Left hindlimb (tissue), 1 donor: ENCODE results near the gene TFAP2D.

Experiments
- DNase-seq: peaks from one replicate; pipeline ENCODE4 v3.0.0-alpha.2; 2018

Gene TFAP2D

DNA sequence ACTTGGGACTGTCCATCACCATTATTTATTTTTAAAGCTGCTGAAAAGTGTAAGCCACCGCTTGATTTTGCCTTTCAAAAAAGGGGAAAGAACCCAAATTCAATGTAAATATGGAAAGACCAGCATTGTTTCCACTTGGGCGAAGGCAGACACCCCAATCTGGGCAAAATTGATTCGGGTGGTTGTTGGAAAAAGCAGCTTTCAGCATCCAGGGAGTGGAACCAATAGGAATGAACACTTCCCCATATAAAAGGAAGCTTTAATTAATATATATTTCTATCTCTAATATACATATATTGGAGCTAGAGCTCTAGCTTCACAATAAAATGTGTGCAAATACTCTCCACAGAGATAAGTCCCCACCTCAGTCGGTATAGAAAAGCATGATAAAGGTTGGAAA lies at the start of gene TFAP2D:
Gene TFAP2D (plus strand): TSS at position 301 of the 400 bp plus-strand sequence. CDS start 530 bp downstream, outside the sequence.
- no peak for DNase-seq

DNA sequence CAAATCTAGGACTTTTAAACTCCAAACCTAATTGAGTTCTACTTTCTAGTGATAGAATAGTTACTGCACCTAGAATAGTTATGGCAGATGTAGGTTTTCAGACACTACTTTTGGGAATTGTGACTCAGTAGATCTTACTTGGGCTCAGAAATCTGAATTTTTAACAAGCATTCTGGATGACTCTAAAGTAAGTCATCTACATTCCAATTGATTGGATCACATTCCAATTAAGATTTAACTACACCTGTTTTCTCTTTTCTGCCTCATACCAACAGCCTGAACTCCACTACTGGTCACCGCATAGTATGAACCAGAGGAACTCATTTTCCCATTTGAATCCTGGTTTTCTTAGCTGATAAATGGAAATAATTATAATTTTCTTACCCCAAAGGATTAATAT lies 49.5 kb upstream of the TFAP2D start:
- DNase-seq: no peak

DNA sequence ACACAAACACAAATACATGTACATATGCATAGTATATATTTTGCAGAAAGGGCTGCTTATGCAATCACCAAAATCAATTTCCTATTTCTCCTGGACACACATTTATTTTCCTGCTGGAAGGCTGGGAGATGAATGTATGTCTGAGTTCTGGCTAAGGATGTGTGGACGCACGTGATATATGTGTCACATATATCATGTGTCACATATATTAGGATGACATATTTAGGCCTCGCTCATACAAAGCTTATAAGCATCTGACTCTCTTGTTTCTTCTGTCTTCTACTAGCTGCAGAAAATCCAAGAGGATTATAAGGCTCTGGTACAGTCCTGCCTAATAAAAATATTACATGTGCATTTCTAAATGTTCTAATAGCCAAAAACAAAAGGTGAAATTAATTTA lies 47.2 kb upstream of the TFAP2D start:
- DNase-seq: no peak

DNA sequence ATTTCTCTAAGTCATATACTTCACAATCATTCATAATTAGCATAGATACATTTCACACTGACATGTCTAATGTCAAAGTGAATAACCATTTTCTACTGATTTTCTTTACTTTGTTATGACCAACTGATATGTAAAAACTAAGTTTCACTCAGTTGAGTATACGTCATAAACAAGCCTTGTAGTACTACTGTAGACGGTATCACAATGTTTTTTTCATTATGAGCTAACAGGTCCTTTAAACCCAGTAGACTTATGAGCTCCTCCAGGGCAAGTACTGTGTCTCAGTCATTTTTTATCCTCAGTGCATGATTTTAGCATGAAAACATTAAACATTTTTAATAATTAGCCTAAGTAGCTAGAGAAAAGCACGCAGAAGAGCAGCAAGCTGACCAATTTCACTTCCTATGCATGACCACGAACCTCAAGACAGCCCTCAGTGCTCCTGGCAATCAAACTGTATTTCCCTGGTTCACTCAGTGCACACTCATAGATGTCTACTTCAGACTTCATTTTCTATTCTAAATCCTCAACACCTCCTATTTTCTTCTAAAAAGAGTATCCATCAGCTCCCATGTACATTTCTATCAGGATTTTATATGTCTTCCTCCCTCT lies 32.0 kb upstream of the TFAP2D start:
- no peak for DNase-seq

DNA sequence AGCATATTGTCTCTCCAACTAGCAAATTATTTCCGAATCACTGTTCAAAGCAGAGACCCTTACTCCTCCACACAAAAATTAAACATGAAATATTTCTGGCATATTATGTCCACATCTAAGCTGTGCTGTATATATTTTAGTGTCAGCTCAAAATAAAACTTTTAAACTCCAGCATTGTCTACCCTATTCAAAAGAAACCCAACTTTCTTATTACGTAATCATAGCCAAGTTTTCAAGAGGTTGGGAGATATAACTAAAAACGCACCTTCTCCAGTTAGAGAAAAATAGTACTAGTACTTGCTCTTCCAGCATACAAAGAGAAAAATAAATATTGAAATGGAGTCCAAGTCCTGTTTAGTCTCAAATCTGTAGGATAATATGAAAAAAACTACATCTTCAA lies 24.1 kb upstream of the TFAP2D start:
- no peak for DNase-seq

DNA sequence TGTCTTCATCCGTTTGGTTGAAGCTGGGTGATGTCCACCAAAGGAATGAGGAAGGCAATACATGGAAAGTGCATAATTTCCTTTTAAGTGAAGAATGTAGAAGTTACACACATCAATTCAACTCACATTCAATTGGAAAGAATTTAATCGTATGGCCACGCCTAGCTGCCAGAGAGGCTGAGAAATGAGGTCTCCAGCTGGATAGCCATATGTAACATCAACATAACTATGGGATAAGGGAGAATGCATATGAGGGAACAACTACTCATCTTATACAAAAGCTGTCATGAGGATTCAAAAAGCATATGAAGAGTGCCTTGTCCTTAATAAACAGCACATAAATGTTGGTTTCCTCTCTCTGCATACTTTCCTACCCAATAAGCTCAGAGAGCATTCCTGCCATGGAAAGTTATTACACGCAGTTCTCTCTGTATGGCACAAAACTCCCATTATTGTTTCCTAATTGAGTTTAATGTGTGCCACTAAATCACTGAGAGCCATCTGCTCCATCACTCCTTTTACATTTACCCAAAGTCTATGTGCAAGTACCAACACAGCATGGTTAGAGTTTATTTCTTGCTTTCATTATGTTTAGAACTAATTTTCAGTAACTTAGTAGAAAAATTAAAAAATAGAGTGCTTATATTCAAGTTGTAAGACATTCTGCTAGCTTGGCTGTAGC lies 21.4 kb upstream of the TFAP2D start:
- no peak for DNase-seq

DNA sequence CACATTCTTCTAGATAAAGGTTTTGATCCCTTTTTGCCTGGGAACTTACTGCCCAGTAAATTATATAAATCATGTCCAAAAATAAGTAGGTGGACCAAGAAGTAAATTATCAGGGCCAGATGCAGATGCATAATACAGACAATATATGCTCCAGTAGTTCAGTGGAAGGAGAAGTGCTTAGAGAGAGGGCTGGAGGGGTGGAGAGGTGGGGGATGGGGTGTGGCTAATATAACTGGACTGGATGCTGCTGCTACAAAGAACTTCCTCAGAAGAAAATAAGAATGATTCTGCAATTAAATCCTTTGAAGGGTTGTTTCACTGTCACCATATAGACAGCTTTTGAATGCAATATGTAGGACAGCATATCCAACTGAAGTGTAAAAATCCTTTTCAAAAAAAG lies 14.8 kb upstream of the TFAP2D start:
- no peak for DNase-seq

DNA sequence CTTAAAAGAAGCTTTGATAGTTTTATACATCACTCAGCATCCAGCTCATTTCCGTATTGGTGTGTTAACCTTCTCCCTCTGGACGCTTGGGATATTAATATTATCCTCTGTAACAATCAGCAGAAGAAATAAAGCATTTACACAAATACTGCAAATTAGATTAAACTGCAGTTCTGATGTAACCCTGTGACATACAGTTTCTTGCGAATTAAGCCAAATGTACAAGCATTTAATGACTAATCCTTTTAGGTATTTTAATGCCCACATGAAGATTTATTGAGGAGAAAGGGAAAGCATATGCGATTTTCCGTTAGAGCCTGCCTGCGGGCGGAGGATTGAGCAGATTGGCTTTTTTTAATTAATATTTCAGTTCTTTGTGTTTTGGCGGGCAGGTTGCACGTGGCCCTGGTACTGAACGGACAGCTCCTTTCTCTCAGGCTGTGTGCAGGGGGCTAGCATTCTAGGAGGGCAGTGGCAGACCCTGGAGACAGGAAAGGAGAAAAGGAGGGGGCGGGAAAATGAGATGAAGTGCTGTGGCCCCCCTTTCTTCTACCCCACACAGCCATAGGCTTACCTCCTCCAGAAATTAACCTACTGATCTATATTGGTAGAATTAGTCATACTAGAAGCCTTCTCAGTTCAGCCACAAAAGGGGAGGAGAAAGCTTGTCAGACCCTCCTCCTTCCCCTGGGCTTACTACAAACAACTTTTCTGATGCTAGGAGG lies 14.1 kb upstream of the TFAP2D start:
- no peak for DNase-seq

DNA sequence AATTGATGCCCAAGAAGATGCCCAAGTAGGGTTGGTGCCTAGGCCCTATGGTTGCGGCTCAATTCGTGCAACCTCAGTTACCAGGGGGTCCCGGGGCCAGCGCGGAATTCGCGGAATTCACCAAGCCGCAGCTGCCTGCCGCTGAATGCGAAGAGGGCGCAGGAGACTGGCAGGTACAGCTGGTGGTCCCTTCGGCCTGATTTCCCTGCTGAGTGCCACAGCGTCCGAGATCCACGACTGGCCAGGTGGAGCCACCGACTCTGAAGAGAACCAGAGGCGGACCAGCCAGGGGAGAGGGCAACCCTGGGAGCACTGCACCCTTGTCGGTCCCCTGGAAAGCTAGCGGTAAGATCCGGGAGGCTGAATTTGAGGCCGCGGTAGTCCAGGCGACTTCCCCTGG lies 6.8 kb upstream of the TFAP2D start:
- no peak for DNase-seq

DNA sequence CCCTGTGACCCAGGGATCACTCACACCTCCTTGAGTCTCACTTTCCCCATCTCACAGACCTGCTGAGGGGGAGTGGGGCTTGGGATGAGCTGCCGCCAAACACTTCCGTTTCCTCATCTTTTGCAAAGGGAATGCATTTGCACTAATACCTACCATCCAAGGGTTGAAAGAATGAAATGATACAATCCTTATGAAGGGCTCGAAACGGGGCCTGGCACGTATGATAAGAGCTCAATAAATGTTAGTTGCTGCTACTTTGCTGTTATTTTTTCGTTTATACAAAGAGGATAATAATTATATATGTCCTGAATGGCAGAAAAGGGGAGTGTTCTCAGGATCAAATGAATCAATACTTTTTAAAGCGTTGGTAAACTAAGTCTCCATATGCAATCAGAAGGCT lies 6.1 kb upstream of the TFAP2D start:
- no peak for DNase-seq

DNA sequence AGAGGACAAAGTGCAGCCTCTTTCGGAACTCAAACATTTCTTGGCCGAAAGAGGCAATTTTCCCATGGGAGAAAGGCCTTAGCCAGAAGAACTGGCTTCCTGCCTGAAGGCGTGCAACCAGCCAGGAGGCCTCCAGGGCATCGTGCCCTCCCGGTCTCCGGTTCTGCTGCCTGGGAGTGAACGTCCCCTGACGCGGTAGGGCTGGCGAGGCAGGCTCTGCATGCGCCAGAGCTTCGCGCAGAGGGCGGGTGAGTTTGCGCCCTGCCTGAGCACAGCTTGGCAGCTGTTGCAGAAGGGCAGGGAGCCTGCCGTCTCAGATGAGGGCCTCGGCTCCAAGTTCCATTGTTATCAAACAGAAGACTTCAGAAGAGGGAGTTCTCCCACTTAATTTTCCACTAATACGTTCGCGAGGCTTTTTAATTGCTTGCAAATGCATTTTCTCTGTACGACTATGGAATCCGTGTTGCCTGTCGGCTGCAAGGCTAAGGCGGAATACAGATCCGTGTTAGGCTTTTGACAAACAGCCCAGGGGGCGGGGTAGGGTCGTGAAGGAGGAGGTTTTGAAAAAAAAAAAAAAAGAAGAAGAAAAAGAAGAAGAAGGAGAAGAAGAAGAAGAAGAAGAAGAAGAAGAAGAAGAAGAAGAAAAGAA lies 5.5 kb upstream of the TFAP2D start:
- no peak for DNase-seq

DNA sequence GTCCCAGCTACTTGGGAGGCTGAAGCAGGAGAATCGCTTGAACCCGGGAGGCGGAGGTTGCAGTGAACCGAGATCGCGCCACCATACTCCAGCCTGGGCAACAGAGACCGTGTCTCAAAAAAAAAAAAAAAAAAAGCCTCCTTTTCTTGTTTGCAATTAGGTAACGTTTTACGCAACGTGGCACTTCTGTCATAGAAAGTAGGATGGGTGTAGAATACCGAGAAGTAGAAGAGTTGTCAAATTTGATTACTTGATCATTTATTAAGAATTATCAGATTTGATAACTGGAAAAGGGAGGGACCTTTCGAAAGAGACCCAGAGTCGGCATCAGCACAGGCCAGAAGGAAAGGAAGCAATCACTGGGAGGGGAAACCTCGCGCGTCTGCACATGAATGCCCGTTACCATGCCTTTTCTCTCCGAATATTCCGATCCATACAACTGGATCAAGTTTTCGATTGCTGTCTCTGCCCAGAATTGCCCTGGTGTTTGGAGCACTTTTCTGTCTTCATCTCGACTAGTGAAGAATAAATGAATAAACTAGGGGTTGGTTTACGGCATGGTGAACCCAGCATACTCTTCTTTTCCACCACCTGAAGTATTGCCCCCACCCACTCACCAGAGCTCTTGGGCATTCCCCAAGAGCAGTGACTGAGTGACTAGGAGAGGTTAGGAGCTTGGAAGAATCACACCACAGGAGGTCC lies 4.5 kb upstream of the TFAP2D start:
- no peak for DNase-seq

DNA sequence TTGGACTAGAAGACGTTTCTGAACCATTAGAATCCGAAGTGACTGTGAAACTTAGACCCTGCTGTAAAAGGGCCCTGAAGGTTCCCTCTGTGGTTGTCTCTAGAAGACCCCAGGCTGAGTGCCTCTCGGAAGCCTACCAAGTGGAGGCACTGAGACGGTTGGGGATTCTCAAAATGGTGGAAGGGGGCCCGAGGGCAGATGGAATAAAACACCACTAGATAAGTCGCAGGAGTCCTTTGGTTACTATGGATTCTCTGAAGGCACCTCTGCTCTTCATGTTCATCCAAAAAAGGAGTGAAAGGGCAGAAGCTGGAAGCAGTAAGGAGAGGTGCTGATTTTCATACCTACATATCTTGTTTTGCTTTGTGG lies 4.0 kb upstream of the TFAP2D start:
- no peak for DNase-seq

DNA sequence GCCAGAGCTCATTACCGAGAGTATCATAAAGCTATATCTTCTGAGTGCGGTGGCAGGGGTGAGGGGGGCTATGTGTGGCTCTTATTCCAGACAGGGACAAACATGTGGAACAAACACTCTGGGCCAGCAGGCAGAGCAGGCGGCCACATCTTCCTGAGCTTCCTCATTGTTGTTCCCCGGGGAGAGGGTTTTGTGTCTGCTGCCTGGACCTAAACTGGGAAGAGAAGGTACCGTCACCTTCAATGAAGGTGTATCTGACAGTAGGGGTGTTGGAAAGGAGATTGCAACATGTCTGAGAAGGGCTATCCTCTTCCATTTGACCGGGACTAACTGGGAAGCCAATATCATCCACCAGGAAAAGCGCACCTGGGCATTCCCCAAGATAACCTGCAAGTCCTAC lies 1.6 kb upstream of the TFAP2D start:
- no peak for DNase-seq

DNA sequence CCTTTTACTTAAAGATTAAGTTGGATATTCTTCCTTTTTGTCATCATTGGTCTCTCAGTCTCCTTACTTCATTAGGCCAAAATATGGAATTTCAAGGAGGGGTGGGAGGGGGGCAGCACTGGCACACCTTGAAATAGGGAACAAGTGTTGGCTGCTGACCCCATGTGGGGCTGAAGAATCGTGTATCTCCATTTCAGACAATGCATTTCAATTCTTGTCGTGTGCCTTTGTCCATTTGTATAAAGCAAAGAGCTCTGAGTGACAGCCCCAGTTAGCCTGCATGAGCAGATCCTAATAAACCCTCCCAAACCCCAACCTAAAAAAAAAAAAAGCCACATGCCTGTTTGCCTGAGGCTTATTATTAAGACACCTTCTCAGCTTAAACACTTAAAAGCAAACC lies 1.0 kb upstream of the TFAP2D start:
- DNase-seq: no peak

DNA sequence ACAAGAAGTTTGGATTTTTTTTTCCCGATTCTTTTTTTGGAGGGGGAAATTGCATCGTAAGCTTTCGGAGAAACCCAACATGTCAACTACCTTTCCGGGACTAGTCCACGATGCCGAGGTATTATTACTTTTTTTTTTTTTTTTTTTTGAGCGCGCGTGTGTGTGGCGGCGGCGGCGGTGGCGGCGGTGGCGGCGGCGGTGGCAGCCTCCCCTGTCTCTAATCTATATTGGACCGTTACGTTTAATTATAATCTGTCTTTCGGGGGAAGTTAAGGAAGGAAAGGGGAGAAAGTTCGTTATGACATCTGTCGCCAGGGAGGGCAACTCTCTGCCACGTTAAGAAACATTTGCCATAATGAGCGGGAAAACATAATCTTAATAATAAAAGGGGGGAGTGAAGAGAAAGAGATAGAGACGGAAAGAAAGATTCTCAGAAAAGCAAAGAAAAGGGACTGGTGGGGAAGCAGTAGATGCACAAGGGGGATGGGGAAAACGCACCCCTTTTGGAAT lies 706 bp downstream of the TFAP2D start:
- no peak for DNase-seq

DNA sequence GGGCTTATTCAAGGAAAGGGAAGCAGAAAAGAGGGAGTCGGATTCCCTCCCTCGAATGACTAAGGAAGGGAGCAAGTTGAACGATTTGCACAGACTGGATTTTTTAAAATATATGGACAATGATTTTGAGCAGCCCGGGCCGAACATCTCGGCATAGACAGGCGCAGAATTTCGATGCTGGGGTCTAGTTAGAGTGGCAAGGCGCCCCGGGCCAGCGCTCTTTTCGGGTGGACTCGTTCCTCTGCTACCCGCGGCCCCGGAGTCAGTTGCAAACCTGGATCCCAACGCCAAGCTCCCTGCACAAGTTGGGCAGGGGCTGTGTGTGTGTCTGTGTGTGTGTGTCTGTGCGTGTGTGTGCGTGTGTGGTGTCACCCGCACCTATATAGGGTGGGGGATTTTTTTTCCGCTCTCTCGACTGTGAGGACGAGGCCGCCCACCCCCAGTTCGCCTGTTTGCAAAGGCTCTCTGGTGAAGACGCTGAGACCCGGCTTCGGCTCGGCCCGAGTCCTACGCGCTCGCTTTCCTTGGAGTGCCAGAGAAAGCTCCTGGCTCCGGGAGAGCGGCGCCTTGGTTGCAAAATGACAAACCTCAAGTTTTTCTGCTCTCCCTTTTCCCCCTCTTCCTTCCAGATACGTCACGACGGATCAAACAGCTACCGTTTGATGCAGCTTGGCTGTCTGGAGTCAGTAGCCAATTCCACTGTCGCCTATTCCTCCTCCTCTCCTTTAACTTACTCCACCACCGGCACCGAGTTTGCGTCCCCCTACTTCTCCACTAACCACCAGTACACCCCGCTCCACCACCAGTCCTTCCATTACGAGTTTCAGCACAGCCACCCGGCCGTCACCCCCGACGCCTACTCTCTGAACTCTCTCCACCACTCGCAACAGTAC lies 1.4 kb downstream of the TFAP2D start:
- DNase-seq: no peak

DNA sequence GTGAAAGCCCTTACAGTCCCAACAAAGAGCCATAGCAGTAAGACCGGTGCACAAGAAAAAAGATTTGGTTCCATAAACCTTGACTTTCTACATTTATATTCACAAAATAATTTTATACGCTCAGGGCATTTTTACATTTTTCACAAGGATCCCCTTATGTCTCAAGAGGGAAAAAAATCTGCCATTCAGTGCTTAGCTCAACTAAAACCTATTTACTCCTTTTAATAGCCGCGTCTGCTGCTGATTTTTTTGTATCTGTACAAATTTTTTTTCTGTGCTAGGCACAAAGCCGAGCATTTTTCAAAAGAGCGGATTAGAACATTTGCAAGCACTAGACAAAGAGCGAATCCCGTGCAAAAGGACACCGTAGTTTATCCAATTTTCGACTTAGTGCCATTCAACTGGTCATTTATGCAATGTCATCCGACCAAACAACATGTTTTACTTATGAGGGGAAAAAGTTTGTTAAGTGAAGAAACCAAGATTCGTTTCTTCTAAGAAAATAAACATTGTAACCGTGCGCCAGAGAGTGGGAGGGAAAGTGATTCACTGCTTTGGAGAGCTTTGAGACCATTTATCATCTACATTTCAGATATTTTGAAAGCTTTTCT lies 3.7 kb downstream of the TFAP2D start:
- no peak for DNase-seq

DNA sequence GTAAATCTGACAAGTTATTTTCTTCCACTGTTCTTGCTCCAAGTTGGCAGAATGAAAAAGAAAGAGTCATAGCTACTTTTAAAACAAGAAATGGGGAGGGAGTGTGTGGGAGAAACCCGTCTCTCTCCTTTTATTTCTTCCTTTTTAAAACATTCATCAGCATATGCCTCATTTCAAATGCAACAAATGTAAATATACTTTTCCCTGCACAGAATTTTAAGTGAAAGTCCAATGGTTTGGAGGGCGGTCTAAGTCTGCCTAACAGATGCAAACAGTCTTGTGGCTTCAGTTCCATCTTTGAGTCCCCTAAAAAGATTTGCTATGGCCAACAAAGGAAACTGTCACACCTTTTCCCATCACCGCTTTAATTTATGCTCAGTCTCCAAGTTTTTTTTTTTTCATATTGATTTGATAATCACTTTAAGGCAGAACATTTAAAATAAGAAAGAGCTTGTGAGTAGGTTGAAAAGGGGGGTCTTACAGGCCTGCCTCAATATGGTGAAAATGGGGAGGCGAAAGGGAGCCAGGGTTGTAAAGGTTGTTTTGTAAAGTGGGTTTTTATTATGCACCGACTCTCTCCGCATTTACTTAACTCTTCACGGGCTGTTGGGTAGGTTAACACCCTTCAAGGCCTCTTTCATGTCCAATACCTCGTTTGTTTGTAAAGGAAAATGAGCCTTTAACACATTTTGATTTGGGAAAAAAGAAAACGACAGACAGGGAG lies 4.6 kb downstream of the TFAP2D start:
- no peak for DNase-seq

DNA sequence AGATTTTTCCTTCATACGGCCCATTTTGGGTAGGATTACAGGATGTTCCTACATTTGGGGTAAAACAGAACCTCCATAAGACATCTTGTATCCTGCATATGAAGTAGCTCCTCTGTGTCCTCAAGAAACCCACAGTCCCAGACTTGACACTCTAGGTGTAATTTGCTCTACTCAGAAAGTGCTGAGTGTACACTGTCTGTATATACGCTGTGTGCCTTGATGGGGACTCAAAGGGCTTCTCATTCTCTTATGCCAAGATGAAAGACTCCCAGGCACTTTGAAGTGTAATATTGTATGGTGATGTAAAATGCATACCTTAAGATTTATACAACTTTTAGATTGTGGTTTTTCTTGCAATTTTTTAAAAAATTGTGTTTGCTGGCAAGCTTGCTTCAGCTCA lies 5.2 kb downstream of the TFAP2D start:
- no peak for DNase-seq

DNA sequence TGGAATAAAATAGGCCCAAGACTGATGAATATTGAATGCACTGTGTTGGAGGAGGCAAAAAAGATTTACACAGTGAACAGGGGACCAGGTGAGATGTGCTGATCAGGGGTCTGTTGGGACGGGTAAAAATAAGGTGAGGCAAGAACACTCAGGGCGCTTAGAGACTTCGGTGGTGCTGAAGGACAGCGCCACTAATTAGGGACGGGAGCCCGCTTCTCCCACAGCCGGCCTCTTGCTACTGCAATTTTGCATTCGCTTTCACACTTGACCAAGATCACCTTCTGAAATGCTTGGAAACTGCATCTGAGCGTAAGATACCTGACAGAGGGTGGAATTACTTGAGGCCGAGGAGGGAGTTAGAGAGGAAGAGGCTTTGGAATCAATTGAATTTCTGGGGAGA lies 7.3 kb downstream of the TFAP2D start:
- no peak for DNase-seq
